A673 (cell line): Measurements from ENCODE around the gene PTPA.
A peak's percentile ranks its signal among the peaks of the same experiment; 100 is the strongest.

ENCODE experiments used
- CTCF ChIP-seq: fragments of 300-800, 200-600 bp; sonication (generic); conservative IDR thresholded peaks from 2 replicates; pipeline ENCODE4 v1.5.1; 2017; ENCODE audit warnings: low read depth, mild to moderate bottlenecking, antibody characterized with exemption, low read length, moderate library complexity, mixed read lengths
- EZH2 ChIP-seq: fragments of 200-600 bp; sonication (generic); IDR thresholded peaks from 2 replicates; pipeline ENCODE4 v1.6.1; 2017; ENCODE audit warnings: borderline replicate concordance, low read depth, mild to moderate bottlenecking, mixed read lengths, antibody characterized with exemption, low read length; ENCODE audit not compliant: poor library complexity, severe bottlenecking

GRCh38 chr9:129131300-129132145 lies 20.3 kb downstream of the PTPA start:
- TF ChIP-seq CTCF = peak; percentile 99
- no peak for TF ChIP-seq EZH2
